ENCODE measurements around the gene PDE2A.
"Not testable (repeated sequence)": the region's sequence is repeated elsewhere in the genome, so short reads cannot be mapped to it uniquely, and the experiment has no call there.

GRCh38 chr11:72572540-72572939 lies 101.7 kb downstream of the PDE2A start:
- not testable (repeated sequence) for TF ChIP-seq CTCF, POLR2A, EP300 (IDR thresholded peaks at IDR 0.05)

Measured in upper lobe of left lung (tissue), 4 donors.